Daoy (cell line): ENCODE measurements around the gene TMEM270. TPM values are rescaled to one million over a fixed set of nuclear protein-coding genes. Genes with fewer than 3 reads are reported as not detected.
"Not testable (repeated sequence)": the region's sequence is repeated elsewhere in the genome, so short reads cannot be mapped to it uniquely, and the experiment has no call there.

Experiments used
- DNase-seq: peaks from one replicate; pipeline ENCODE4 v3.0.0-alpha.2; 2015; ENCODE audit warnings: low read depth
- total RNA-seq: library from RNA; depleted of rRNA; stranded (reverse); fragments of >200 nt; shearing (Covaris generic); gene quantifications from 2 replicates; pipeline ENCODE4 v1.2.3, GENCODE V29; 2014; rRNA removed

The TMEM270 gene, protein sequence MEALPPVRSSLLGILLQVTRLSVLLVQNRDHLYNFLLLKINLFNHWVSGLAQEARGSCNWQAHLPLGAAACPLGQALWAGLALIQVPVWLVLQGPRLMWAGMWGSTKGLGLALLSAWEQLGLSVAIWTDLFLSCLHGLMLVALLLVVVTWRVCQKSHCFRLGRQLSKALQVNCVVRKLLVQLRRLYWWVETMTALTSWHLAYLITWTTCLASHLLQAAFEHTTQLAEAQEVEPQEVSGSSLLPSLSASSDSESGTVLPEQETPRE
- total RNA-seq, result 0.69 and 1.5 TPM in 2 replicates

DNA sequence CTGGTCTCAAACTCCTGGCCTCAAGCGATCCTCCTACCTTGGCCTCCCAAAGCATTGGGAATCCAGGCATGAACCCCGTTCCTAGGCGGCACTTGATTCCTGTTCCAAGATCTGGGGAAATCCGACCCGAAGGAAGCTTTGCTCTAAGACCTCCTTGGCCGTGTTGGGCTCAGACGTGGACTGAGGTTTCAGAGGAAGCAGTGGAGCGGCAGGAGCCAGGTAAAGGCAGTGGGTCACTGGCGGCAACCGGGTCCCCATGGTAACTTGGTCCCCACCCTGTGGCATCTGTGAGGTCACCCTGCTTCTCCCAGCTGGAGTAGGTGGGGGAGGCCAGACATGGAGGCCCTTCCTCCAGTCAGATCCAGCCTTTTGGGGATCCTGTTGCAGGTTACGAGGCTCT is at the start of gene TMEM270:
TMEM270 (plus strand) TSS at position 301 of the 400 bp plus-strand sequence; CDS start at position 337, 36 bp downstream.
- no peak for DNase-seq

DNA sequence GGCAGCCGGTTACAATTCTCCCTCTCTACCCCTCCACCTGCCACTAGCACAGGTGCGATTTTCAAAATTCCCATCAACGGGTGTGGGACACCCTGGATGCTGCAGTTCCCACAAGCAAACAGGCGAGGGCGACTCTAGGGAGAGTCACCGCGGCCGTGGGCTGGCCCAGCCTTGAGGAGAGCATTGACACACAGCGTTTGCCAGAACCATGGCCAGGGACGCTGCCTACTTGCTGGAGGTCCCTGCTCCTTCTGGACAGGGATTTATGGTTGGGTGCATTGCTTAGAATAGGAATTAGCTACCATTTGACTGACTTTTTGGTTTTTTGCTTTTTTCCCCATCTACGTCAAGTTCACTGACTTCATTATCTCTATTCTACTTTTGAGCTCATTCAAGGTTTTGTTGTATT is 49.2 kb upstream of the TMEM270 start:
- DNase-seq, result peak; percentile 86

DNA sequence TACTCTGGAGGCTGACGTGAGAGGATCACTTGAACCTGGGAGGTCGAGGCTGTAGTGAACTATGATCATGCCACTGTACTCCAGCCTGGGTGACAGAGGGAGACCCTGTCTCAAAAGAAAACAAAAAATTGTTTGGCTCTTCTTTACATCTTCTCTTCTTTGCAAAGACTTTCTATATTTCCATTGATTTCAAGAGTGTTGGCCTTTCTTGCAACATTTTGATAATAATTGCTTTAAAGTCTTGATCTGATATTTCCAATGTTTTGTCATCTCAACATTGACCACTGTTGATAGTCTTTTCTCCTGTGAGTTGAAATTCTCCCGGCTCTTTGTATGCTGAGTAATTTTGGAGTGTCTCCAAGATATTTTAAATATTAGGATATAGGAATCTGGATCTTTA is 48.0 kb upstream of the TMEM270 start:
- DNase-seq, result no peak

DNA sequence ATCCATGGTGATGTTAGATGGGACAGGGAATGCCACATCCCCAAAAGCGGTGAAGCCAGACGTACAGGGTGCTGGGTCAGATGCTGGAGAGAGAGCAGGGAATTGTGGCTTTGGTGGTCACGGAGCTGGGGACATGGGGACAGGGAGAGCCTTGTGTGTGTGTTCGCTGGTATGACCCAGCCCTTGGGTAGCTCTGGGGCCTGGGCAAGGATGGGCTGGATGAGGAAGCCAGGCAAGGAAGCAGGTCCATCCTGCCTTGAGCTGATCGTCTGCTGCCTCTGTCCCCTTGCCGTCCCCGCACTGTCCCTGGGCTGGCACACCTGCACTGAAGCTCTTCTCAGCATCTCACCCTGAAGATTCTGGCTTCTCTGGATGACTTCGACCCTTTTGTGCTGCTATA is 45.5 kb upstream of the TMEM270 start:
- DNase-seq, result no peak

DNA sequence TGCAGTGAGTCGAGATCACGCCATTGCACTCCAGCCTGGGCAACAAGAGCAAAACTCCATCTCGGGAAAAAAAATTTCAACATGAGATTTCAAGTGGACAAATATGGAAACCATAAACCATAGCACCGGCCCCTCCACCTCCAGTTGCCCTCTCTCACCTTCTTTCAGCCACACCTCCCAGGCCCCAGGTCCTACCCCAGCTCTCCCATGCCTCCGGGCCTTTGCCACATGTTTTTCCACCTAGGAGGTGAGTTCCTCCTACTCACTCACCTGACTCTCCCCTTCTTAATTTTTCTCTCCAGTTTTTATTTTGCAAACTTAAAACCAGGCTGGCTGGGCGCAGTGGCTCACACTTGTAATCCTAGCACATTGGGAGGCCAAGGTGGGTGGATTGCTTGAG is 43.8 kb upstream of the TMEM270 start:
- no peak for DNase-seq

DNA sequence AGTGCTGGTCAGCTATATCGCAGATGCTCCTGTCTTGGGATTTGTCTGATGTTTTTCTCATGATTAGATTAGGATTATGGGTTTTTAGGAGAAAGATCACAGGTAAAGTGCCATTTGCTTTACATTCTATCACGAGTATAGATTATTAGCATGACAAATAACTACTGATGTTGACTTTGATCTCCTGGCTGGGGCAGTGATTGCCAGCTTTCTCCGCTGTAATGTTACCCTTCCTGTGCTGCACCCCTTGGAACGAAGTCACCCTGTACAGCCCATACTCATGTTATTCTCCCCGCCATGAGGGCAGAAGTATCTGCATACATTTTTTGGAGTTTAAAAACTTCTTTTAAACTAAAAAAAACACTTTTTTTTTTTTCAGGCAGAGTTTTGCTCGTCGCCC is 40.9 kb upstream of the TMEM270 start:
- no peak for DNase-seq

DNA sequence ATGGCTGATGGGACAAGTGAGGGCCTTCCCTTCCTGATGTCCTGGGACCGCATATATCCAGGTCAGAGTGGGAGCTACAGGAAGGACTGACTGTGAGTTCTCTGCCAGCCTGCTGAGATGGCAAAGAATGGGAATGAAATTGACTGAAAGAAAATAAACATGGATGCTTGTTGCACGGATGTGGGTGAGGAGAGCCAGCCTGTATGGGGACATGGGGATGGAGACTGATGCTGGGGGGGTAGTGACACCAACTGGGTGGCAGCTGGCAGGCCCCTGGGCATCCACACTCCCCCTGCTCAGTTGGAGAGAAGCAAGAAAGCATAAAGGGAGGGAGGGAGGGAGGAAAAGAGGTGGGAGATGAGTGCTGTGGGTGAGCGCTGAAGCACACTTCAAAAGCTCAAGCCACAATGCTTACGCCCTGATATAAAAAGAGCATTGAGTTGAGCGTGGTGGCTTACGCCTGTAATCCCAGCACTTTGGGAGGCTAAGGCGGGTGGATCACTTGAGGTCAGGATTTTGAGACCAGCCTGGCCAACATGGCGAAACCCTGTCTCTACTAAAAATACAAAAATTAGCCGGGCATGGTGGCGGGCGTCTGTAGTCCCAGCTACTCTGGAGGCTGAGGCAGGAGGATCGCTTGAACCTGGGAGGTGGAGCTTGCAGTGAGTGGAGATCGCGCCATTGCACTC is 39.2 kb upstream of the TMEM270 start:
- not testable (repeated sequence) for DNase-seq

DNA sequence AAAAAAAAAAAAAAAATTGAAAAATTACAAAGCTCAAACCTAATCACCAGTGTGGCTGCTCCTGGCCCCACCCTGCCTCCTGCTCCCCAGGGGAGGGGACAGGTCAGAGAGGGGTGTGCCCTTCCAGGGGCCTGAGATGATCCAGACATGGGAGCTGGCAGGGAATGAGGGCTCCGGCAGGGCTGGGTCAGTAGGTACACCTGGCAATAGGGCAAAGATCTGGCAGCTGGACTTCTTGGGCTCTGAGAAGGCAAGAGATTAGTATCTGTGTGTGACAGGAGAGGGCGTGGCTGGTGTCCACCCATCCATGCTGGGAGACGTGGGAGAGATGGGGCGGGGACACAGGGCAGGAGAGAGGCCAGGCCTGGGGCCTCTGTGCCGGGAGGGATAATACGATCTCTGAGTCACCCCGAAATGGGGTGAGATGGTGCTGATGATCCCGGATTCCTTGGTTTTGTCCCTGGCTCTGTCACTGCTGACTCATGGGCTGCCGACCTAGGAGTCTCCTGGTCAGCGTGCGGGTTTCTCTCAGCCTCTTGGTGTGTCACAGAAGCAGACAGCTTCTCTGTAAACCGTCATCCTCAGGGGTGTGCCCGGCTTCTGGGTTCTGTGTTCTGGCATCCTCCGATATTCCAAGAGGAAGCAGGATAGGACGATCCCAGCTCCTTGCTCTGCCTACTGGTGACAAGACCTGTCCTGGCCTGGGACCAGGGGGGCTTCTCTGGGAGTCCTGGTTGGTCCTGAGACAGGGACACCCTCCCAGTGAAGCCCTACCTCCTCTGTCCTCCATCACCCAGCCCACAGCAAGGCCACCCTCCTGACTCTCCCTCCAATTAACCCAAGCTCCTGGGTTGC is 38.4 kb upstream of the TMEM270 start:
- DNase-seq, result peak; percentile 100

DNA sequence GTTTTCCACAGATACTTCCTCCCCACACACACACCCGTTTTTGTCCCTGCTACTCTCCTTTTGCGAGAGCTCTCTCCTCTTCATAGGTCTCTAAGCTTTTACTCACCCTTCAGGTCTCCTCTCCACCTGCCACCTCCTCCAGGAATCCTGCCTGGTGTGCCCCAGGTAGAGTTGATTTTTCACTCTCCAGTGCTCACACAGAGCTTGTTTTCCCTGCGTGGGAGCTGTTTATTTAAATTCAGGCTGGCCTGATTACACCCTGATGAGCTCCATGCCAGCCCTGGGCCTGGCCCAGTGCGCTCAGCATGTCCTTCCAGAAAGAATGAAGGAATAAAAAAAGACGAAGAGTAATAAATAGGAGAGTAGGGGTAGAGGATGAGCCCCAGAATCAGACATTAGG is 37.7 kb upstream of the TMEM270 start:
- no peak for DNase-seq

DNA sequence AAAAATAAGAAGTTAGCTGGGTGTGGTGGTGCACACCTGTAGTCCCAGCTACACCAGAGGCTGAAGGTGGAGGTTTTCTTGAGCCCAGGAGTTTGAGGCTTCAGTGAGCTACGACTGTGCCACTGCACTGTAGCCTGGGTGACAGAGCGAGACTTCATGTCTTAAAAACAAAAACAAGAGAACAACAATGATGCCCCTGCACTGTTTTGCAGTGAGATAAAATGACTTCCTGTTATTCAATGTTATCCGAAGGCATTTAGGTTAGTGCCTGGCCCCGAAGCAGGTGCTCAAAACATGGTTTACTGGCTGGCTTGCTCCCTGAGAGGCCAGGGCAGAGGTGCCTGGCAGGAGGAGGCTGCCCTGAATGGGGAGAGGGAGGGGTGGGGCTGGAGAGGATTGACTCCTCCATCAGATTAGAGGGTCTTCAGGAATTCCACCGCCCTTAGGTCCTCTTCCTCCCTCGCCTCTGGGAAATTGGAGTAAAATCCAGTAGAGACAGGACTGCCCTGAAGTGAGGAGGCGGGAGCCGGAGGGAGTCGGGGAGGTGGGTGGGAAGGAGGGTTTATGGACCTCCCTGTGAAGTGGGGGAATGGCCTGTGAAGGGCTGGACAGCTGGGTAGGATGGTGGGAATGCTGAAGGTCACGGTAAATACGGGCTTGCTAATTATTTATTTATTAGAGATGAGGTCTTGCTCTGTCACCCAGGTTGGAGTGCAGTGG is 36.9 kb upstream of the TMEM270 start:
- no peak for DNase-seq

DNA sequence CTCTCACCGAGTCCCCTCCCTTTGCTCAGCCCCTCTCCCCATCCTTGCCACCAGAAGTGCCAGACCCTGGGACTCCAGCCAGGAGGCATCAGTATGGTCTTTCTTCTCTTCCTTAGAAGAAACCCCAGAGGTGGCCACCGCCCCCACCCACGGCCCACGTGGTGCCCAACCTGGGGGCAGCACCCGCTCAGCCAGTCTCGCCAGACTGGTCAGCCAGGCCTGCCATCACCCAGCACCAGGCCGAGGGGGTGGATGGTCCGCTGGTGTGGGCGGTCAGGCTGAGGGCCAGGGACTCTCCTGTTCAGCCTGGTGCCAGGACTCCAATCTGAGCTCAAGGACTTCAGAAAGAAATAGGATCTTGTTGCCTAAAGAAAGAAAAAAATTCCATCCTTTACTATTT is 36.0 kb upstream of the TMEM270 start:
- DNase-seq, result no peak

DNA sequence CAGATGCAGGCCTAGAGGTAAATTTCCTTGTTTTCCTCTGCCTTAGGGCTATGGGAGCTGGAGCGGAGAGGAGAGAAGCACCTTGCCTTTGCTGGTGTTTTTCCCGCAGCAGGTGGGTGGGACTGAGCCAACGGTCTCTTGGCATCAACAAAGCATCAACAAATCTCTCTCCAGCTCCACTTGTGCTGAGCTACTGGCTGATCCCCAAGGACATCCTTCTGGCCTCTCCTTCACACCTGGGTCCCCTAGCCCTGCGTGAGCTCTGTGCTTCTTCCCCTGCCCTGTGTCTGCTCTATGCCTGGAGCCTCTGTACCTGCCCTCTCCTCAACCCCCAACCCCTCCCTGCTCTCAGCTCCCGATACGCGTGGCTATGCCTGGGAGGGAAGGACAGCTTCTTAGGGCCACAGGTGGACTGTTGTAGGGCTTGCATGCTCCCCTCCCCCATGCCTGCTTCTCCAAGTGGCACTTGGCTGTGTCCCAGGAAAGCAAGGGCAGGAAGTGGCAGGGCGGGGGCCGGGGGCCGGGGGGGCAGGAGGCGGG is 33.3 kb upstream of the TMEM270 start:
- peak; percentile 82 for DNase-seq

DNA sequence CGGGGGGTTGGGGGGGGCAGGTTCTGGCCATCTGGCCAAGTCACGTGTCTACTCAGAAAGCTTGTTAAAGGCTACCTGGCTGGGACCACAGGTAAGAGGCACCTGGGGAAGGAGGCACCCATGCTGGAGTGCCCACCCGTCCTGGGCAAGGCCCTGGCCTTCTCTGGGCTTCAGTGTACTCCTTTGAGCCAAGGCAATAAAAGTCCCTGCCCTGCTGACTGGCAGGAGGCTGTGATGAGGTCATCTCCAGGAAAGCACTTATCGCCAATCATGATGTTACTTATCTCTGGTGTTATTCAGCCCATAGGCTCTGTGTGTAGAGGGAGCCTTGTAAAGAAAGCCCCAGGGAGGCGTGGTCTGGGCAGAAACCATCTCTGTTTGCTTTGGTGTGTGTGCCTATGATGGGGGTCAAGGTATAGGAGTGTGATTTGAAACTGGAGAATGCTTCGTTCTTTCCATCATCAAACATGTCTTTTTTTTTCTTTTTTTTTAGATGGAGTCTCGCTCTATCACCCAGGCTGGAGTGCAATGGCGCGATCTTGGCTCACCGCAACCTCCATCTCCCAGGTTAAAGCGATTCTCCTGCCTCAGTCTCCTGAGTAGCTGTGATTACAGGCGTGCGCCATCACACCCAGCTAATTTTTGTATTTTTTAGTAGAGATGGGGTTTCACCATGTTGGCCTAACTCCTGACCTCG is 32.7 kb upstream of the TMEM270 start:
- DNase-seq, result peak; percentile 93

DNA sequence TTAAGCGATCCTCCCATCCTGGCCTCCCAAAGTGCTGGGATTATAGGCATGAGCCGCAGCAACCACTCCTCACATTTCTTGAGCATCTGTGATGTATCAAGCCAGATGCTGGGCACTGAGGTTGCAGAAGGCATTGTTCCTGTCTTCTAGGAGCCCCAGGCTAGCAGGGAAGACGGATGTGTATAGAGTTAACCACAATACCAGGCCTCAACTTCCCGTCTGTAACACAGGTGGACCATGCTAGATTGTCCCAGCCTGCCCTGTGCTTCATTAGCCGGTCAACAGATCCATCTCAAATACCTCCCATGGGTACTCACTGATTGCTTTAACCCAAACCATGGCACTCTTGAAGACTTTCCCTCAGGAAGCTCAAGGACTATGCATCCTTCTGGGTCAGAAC is 32.0 kb upstream of the TMEM270 start:
- no peak for DNase-seq

DNA sequence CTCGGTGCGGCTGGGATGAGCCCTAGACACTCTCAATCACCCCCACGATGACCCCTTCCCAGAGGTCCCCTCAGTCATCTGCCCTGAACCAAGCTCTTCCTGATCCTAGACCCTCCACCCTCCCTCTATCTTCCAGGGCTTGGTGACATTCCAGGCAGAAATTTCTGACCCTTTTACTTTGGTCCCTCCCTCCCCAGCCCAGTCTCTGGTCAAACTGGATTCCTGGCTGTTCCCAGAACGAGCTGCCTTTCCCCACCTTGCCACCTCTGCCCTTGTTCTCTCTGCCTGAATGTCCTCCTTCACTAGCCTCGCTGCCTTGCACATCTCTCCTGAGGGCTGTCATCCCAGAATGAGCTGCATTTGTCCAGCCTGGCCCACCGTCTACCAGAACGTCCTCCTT is 31.5 kb upstream of the TMEM270 start:
- DNase-seq, result no peak

DNA sequence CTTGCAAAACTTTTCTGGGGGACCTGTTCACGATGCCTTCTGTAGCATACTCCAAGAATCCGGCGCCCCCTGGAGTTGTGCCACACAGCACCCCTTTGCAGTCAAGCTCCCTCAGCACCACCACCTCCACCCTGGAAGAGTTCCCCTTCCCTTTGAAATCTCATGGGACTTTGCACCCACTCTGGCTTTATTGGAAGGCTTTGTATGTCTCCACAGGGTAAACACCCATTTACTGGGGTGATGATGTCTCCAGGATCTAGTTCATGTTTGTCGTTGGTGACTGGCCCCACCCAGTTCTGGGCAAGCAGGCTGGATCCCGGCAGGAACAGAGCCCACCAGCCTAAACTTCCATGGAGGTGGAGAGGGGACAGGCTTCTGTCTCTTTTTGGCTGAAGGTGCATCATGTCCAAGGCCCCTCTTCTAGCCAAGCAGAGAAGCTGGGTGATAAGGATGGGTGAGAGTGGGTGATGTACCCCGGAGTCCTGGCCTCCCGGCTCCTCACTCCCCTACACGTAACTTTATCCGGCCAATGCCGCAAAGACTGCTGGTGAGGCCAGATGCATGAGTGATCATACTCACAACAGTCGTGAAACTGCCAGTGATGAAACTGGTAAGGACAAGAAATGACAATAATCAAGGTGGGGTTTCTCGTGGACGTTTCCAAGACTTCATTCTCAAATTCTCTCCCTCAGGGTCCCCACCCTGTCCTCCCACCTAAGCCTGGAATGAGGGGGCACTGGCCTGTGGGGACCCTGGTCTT is 30.9 kb upstream of the TMEM270 start:
- no peak for DNase-seq

DNA sequence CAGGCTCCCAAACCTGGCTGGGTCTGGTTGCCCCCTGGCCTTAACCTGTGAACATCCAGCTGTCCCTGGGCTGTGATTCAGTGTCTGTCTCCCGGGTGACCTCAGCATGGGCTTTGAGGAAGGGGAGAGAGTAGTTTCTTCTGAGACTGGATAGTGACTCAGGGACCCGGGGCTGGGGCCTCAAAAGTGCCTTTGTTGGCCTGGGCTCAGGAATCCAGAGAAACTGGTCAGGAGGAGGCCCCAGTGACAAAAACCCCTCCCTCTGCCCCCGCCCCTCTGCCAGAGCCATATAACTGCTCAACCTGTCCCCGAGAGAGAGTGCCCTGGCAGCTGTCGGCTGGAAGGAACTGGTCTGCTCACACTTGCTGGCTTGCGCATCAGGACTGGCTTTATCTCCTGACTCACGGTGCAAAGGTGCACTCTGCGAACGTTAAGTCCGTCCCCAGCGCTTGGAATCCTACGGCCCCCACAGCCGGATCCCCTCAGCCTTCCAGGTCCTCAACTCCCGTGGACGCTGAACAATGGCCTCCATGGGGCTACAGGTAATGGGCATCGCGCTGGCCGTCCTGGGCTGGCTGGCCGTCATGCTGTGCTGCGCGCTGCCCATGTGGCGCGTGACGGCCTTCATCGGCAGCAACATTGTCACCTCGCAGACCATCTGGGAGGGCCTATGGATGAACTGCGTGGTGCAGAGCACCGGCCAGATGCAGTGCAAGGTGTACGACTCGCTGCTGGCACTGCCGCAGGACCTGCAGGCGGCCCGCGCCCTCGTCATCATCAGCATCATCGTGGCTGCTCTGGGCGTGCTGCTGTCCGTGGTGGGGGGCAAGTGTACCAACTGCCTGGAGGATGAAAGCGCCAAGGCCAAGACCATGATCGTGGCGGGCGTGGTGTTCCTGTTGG is 30.0 kb upstream of the TMEM270 start, which contains the start of gene CLDN4:
CLDN4 (plus strand) TSS at position 316 of the 903 bp plus-strand sequence; CDS start at position 522, 206 bp downstream.
- DNase-seq, result no peak

DNA sequence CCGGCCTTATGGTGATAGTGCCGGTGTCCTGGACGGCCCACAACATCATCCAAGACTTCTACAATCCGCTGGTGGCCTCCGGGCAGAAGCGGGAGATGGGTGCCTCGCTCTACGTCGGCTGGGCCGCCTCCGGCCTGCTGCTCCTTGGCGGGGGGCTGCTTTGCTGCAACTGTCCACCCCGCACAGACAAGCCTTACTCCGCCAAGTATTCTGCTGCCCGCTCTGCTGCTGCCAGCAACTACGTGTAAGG is 29.4 kb upstream of the TMEM270 start:
- DNase-seq, result no peak
